Neural progenitor cell (in vitro differentiated cells): ENCODE data around the gene ZNF581.

Experiments used
- CTCF ChIP-seq: fragments of 200-600 bp; sonication (generic); IDR thresholded peaks from 2 replicates; pipeline ENCODE4 v1.5.1; 2017; ENCODE audit warnings: antibody characterized with exemption, mild to moderate bottlenecking
- EZH2 ChIP-seq: fragments of 200-600 bp; sonication (generic); IDR thresholded peaks from 2 replicates; pipeline ENCODE4 v1.6.1; 2017; ENCODE audit warnings: antibody characterized with exemption, mild to moderate bottlenecking, moderate library complexity
- EZH2phosphoT487 ChIP-seq: fragments of 200-600 bp; sonication (generic); IDR thresholded peaks from 2 replicates; pipeline ENCODE4 v1.6.1; 2017; ENCODE audit warnings: antibody characterized with exemption

DNA sequence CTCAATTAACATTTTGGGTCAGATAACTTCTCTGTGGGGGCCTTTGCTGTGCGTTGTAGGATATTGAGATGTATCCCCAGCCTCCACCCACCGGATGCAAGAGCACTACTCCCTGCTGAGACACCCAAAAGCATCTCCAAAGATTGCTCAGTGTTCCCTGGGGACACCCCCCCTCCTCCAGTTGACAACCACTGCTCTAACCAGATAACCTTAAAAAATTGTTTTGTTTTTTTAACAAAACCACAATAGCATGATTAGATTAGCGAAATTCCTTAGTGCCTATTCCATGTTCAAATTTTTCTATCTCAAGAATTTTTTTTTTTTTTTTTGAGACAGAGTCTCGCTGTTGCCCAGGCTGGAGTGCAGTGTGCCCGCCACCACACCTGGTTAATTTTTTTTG, 29.0 kb downstream of the ZNF581 start:
- TF ChIP-seq CTCF = no peak
- no peak for TF ChIP-seq EZH2
- no peak for TF ChIP-seq EZH2phosphoT487
